H9 (cell line): ENCODE results near the gene IFT172. TPM values are rescaled to one million over a fixed set of nuclear protein-coding genes. Genes with fewer than 3 reads are reported as not detected.
A peak's percentile ranks its signal among the peaks of the same experiment; 100 is the strongest.

ENCODE experiments used
- DNase-seq: peaks from one replicate; pipeline ENCODE4 v3.0.0-alpha.2; 2017
- H2AFZ ChIP-seq: one replicate; pipeline ENCODE4 v1.6.1; 2013; ENCODE audit warnings: mild to moderate bottlenecking, low read length, control low read depth, moderate library complexity
- H2AK5ac ChIP-seq: 2 replicates; pipeline ENCODE4 v1.6.1; 2013; ENCODE audit warnings: low read length, control low read depth, mixed read lengths; ENCODE audit not compliant: insufficient read length
- H2BK120ac ChIP-seq: one replicate; pipeline ENCODE4 v1.6.1; 2013; ENCODE audit warnings: low read depth, mild to moderate bottlenecking, low read length, control low read depth, inconsistent platforms; ENCODE audit not compliant: poor library complexity, severe bottlenecking
- H2BK12ac ChIP-seq: 2 replicates; pipeline ENCODE4 v1.6.1; 2013; ENCODE audit warnings: low read length, control low read depth, mixed read lengths, low read depth; ENCODE audit not compliant: insufficient read length
- H2BK15ac ChIP-seq: 2 replicates; pipeline ENCODE4 v1.6.1; 2013; ENCODE audit warnings: low read depth, low read length, control low read depth
- H2BK20ac ChIP-seq: one replicate; pipeline ENCODE4 v1.6.1; 2013; ENCODE audit warnings: low read depth, mild to moderate bottlenecking, low read length, control low read depth, inconsistent platforms; ENCODE audit not compliant: poor library complexity, severe bottlenecking
- H2BK5ac ChIP-seq: 2 replicates; pipeline ENCODE4 v1.6.1; 2013; ENCODE audit warnings: low read length, control low read depth, mixed read lengths; ENCODE audit not compliant: insufficient read length
- H3K14ac ChIP-seq: 2 replicates; pipeline ENCODE4 v1.6.1; 2013; ENCODE audit warnings: low read length, control low read depth; ENCODE audit not compliant: insufficient read depth
- H3K18ac ChIP-seq: 2 replicates; pipeline ENCODE4 v1.6.1; 2013; ENCODE audit warnings: low read depth, mild to moderate bottlenecking, mixed read lengths, low read length, control low read depth; ENCODE audit not compliant: insufficient read length
- H3K23ac ChIP-seq: 2 replicates; pipeline ENCODE4 v1.6.1; 2013; ENCODE audit warnings: low read length, control low read depth, mixed read lengths, low read depth; ENCODE audit not compliant: insufficient read length
- H3K23me2 ChIP-seq: 2 replicates; pipeline ENCODE4 v1.6.1; 2013; ENCODE audit warnings: low read depth, mild to moderate bottlenecking, mixed read lengths, low read length, control low read depth; ENCODE audit not compliant: insufficient read length, poor library complexity, severe bottlenecking
- H3K27ac ChIP-seq: 2 replicates; pipeline ENCODE4 v1.5.1; 2013; ENCODE audit warnings: low read length, control low read depth, mixed read lengths, low read depth; ENCODE audit not compliant: insufficient read length
- H3K27me3 ChIP-seq: 2 replicates; pipeline ENCODE4 v1.6.1; 2013; ENCODE audit warnings: low read length, control low read depth, inconsistent platforms; ENCODE audit not compliant: insufficient read depth
- H3K4ac ChIP-seq: 2 replicates; pipeline ENCODE4 v1.6.1; 2013; ENCODE audit warnings: low read depth, mild to moderate bottlenecking, control low read depth, inconsistent platforms, low read length, moderate library complexity
- H3K4me1 ChIP-seq: 2 replicates; pipeline ENCODE4 v1.6.1; 2013; ENCODE audit warnings: low read length, control low read depth, inconsistent platforms; ENCODE audit not compliant: insufficient read depth
- H3K4me2 ChIP-seq: 2 replicates; pipeline ENCODE4 v1.6.1; 2013; ENCODE audit warnings: low read length, control low read depth, mixed read lengths; ENCODE audit not compliant: insufficient read length, insufficient read depth
- H3K56ac ChIP-seq: 2 replicates; pipeline ENCODE4 v1.6.1; 2013; ENCODE audit warnings: low read depth, mild to moderate bottlenecking, mixed read lengths, low read length, control low read depth; ENCODE audit not compliant: insufficient read length
- H3K79me1 ChIP-seq: 2 replicates; pipeline ENCODE4 v1.6.1; 2013; ENCODE audit warnings: low read depth, mild to moderate bottlenecking, moderate library complexity, low read length, control low read depth, inconsistent platforms; ENCODE audit not compliant: insufficient read depth, poor library complexity, severe bottlenecking
- H3K79me2 ChIP-seq: 2 replicates; pipeline ENCODE4 v1.6.1; 2013; ENCODE audit warnings: low read length, control low read depth, inconsistent platforms; ENCODE audit not compliant: insufficient read depth
- H3K9ac ChIP-seq: 2 replicates; pipeline ENCODE4 v1.6.1; 2013; ENCODE audit warnings: low read length, control low read depth, mixed read lengths; ENCODE audit not compliant: insufficient read length; ENCODE audit errors: extremely low read depth
- H3K9me3 ChIP-seq: one replicate; pipeline ENCODE4 v1.6.1; 2013; ENCODE audit warnings: low read depth, low read length, inconsistent platforms; ENCODE audit not compliant: control insufficient read depth
- H3T11ph ChIP-seq: one replicate; pipeline ENCODE4 v1.6.1; 2013; ENCODE audit warnings: mild to moderate bottlenecking, low read length, control low read depth, inconsistent platforms
- H4K20me1 ChIP-seq: one replicate; pipeline ENCODE4 v1.6.1; 2013; ENCODE audit not compliant: control insufficient read depth, insufficient read length, insufficient read depth
- H4K5ac ChIP-seq: 2 replicates; pipeline ENCODE4 v1.6.1; 2013; ENCODE audit warnings: low read depth, mild to moderate bottlenecking, mixed read lengths, low read length, control low read depth; ENCODE audit not compliant: insufficient read length
- H4K8ac ChIP-seq: replicated peaks from 2 replicates; pipeline ENCODE4 v1.6.1; 2013; ENCODE audit warnings: low read length, control low read depth, mixed read lengths, low read depth; ENCODE audit not compliant: insufficient read length
- H4K91ac ChIP-seq: 2 replicates; pipeline ENCODE4 v1.6.1; 2013; ENCODE audit warnings: low read depth, mild to moderate bottlenecking, moderate library complexity, mixed read lengths, low read length, control low read depth; ENCODE audit not compliant: insufficient read length
- H3K27ac Mint-ChIP-seq, 3 experiments: 2 replicates in 2 of 3; 3 replicates in 1 of 3; pipeline ENCODE4 v1.8.0; 2020 to 2021; ENCODE audit warnings: mixed read lengths in 3 of 3, mild to moderate bottlenecking in 1 of 3, moderate library complexity in 1 of 3
- H3K27me3 Mint-ChIP-seq: 2 replicates; pipeline ENCODE4 v1.8.0; 2021; ENCODE audit warnings: low read depth, mild to moderate bottlenecking, moderate library complexity, mixed read lengths
- H3K36me3 Mint-ChIP-seq, 3 experiments: 2 replicates in 2 of 3; 3 replicates in 1 of 3; pipeline ENCODE4 v1.8.0; 2020 to 2021; ENCODE audit warnings: low read depth in 3 of 3, mixed read lengths in 3 of 3; ENCODE audit not compliant: insufficient read depth in 1 of 3
- H3K4me1 Mint-ChIP-seq, 2 experiments: 2 replicates each; pipeline ENCODE4 v1.8.0; 2020; ENCODE audit warnings: mixed read lengths in 2 of 2
- H3K4me3 Mint-ChIP-seq, 2 experiments: 2 replicates in 1 of 2; 3 replicates in 1 of 2; pipeline ENCODE4 v1.8.0; 2020 to 2021; ENCODE audit warnings: mild to moderate bottlenecking in 2 of 2, mixed read lengths in 2 of 2, moderate library complexity in 1 of 2
- H3K9me3 Mint-ChIP-seq, 2 experiments: 2 replicates in 1 of 2; 3 replicates in 1 of 2; pipeline ENCODE4 v1.8.0; 2020; ENCODE audit warnings: mild to moderate bottlenecking in 2 of 2, mixed read lengths in 2 of 2, moderate library complexity in 1 of 2
- WGBS: extraction: QIAGEN DNeasy Blood & Tissue Kit; methylation state at CpG from one replicate; pipeline ENCODE4 v1.1.7; 2013; ENCODE audit warnings: missing lambda C conversion rate, low lambda C conversion rate, mixed read lengths; ENCODE audit not compliant: insufficient read length; ENCODE audit errors: extremely low coverage; 5-methylcytosine and 5-hydroxymethylcytosine counted together
- total RNA-seq: library from RNA; stranded (reverse); gene quantifications from 2 replicates; pipeline ENCODE4 v1.2.1, GENCODE V29; 2021
- TF ChIP-seq, protein P1 (sequence below): fragments of 200-600 bp; sonication (generic); conservative IDR thresholded peaks from 3 replicates; pipeline ENCODE4 v1.8.0; 2021; ENCODE audit warnings: antibody characterized with exemption, mild to moderate bottlenecking

The IFT172 gene
- total RNA-seq, 1 experiment from 2014 or later: 15.5 TPM

DNA sequence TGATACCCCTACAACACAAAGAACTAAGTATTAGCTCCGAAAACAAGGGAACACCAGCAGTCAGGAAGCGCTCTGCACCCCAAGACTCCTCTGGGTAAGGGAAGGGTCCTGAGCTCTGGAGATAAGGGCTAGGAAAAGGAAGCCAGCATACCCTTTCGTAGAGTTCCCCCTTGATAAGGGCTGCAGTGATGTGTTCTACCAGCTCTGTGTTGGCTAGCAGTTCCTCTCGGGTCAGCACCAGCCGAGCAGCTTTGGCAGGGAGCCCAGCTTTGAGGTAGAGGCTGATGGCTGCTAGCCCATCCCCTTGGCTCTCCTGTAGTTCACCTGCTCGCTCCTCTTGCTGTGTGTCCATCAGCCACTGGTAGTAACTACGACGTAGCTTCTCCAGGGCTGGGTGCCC, 28.4 kb downstream of the IFT172 start:
- H3K27ac ChIP-seq: no peak overlapping the region
- no peak overlapping the region for H2BK15ac ChIP-seq
- no peaks in the 10 kb centered on the region for H3K23me2 ChIP-seq
- TF ChIP-seq, protein P1, sequence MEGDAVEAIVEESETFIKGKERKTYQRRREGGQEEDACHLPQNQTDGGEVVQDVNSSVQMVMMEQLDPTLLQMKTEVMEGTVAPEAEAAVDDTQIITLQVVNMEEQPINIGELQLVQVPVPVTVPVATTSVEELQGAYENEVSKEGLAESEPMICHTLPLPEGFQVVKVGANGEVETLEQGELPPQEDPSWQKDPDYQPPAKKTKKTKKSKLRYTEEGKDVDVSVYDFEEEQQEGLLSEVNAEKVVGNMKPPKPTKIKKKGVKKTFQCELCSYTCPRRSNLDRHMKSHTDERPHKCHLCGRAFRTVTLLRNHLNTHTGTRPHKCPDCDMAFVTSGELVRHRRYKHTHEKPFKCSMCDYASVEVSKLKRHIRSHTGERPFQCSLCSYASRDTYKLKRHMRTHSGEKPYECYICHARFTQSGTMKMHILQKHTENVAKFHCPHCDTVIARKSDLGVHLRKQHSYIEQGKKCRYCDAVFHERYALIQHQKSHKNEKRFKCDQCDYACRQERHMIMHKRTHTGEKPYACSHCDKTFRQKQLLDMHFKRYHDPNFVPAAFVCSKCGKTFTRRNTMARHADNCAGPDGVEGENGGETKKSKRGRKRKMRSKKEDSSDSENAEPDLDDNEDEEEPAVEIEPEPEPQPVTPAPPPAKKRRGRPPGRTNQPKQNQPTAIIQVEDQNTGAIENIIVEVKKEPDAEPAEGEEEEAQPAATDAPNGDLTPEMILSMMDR: no peak
- no peaks in the 10 kb centered on the region for H3K79me1 ChIP-seq
- no peak overlapping the region for H2BK20ac ChIP-seq
- H2BK120ac ChIP-seq: no peak overlapping the region
- no peak overlapping the region for H3T11ph ChIP-seq
- no peak overlapping the region for H2BK5ac ChIP-seq
- no peak overlapping the region for H3K9ac ChIP-seq
- H3K4me3 Mint-ChIP-seq: no peak overlapping the region
- no peak overlapping the region for H3K14ac ChIP-seq
- H3K56ac ChIP-seq: no peak overlapping the region
- H3K27me3 ChIP-seq: no peaks in the 10 kb centered on the region
- no peak overlapping the region for H4K91ac ChIP-seq
- H4K5ac ChIP-seq: no peak overlapping the region
- H3K9me3 Mint-ChIP-seq: no peaks in the 10 kb centered on the region
- H2BK12ac ChIP-seq: no peak overlapping the region
- peaks cover 8 to 15% of the 10 kb centered on the region in 2 experiments for H3K4me1 Mint-ChIP-seq
- no peak overlapping the region for H2AFZ ChIP-seq
- H3K4me1 ChIP-seq: no peaks in the 10 kb centered on the region
- DNase-seq: no peak
- no peak overlapping the region for H3K18ac ChIP-seq
- H4K20me1 ChIP-seq: no peaks in the 10 kb centered on the region
- H3K36me3 Mint-ChIP-seq: peaks cover 0 to 21% (median 9%) of the 10 kb centered on the region in 3 experiments; a peak in 5 of 7 replicates
- no peaks in the 10 kb centered on the region for H3K79me2 ChIP-seq
- no CpG with 5 or more reads among the region's 8 CpGs for WGBS
- no peak overlapping the region for H3K4me2 ChIP-seq
- no peak overlapping the region for H4K8ac ChIP-seq
- H3K27ac Mint-ChIP-seq: peak overlapping the region; percentile 59 to 86 (median 71); a peak in 4 of 7 replicates
- no peak overlapping the region for H3K23ac ChIP-seq
- H3K4ac ChIP-seq: no peak overlapping the region
- H3K9me3 ChIP-seq: no peaks in the 10 kb centered on the region
- H2AK5ac ChIP-seq: no peak overlapping the region
- H3K27me3 Mint-ChIP-seq: no peaks in the 10 kb centered on the region
